ENCODE measurements around the gene RALY. TPM values are rescaled to one million over a fixed set of nuclear protein-coding genes. Genes with fewer than 3 reads are reported as not detected.

Gene RALY
- total and polyA plus RNA-seq, 10 of the 15 experiments (the other 5 are each of a cell fraction or from before 2014, with no cell fraction given) = 1.2 to 246 (median 137) TPM

DNA sequence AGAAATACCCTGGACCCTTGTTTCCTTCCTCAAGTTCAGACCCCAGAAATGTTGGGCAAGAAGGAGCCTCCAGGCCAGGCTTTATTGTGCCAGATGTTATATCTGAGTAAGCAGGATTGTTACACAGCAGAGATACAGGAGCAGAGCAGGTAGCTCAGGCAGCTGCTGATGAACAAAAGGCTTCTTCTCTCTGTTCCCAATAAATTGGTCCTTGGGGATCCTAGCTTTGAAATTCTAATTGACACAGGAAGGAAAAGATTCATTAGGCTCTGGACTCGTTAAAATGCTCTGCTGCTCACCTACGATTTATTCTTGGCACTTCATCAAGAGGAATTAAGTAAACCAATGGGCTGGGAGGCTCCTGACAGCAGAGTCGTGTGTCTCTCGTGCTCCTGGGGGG is 54.2 kb downstream of the RALY start:
- no peaks in the 10 kb centered on the region for H3K27me3 ChIP-seq (replicated peaks in 1 of 2; ENCODE audit: control insufficient read depth in 2 of 2, insufficient read depth in 2 of 2, low read length in 1 of 2)
- in situ Hi-C loops (cut with MboI) (no loop called here), intact Hi-C loops (cut with micrococcal nuclease; ENCODE audit: unreplicated experiment) (no loop called here)
- BruUV-seq (replicated peaks) = no TSS peak
- H3K27ac ChIP-seq (ENCODE audit: control insufficient read depth, insufficient read depth) = no peak overlapping the region
- ChIA-PET SMC1A (ENCODE audit: uncharacterized antibody, unreplicated experiment) (no interaction called here), RAD21 (ENCODE audit: unreplicated experiment) (no interaction called here), POLR2A (no interaction called here), CTCF (interaction anchor here (1.1 kb wide), 1 partner anchor 185 kb away, joined by 3 read pairs; no protein-coding TSS in a partner anchor)
- TF ChIP-seq NFYA (IDR thresholded peaks at IDR 0.05; ENCODE audit: borderline replicate concordance, low read depth, low read length) = no peak
- TF ChIP-seq ZZZ3 (IDR thresholded peaks at IDR 0.05; ENCODE audit: control insufficient read depth, insufficient read length, low read depth) = no peak
- no peak for TF ChIP-seq BACH1 (IDR thresholded peaks at IDR 0.05; ENCODE audit: borderline replicate concordance)
- no peak for TF ChIP-seq GABPA (IDR thresholded peaks at IDR 0.05; ENCODE audit: low read depth)
- TF ChIP-seq LARP7 (IDR thresholded peaks at IDR 0.05) = no peak
- TF ChIP-seq NFXL1 (IDR thresholded peaks at IDR 0.05; ENCODE audit: borderline replicate concordance) = no peak
- TF ChIP-seq, protein P1, sequence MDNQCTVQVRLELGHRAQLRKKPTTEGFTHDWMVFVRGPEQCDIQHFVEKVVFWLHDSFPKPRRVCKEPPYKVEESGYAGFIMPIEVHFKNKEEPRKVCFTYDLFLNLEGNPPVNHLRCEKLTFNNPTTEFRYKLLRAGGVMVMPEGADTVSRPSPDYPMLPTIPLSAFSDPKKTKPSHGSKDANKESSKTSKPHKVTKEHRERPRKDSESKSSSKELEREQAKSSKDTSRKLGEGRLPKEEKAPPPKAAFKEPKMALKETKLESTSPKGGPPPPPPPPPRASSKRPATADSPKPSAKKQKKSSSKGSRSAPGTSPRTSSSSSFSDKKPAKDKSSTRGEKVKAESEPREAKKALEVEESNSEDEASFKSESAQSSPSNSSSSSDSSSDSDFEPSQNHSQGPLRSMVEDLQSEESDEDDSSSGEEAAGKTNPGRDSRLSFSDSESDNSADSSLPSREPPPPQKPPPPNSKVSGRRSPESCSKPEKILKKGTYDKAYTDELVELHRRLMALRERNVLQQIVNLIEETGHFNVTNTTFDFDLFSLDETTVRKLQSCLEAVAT (IDR thresholded peaks at IDR 0.05) = no peak
- TF ChIP-seq PML (IDR thresholded peaks at IDR 0.05; ENCODE audit: low read length) = no peak
- TF ChIP-seq STAT1 (conservative IDR thresholded peaks at IDR 0.05) = no peak
- no peak for TF ChIP-seq EGR1 (IDR thresholded peaks at IDR 0.05; ENCODE audit: borderline replicate concordance in 1 of 2, low read depth in 2 of 2, low read length in 2 of 2)
- no peak for TF ChIP-seq RELA (IDR thresholded peaks at IDR 0.05; ENCODE audit: borderline replicate concordance, partially characterized antibody)
- no peak for TF ChIP-seq BMI1 (IDR thresholded peaks at IDR 0.05; ENCODE audit: borderline replicate concordance)
- no peak for TF ChIP-seq TARDBP (IDR thresholded peaks at IDR 0.05; ENCODE audit: borderline replicate concordance)
- TF ChIP-seq ASH2L (IDR thresholded peaks at IDR 0.05; ENCODE audit: borderline replicate concordance, low read depth) = no peak
- no peak for TF ChIP-seq POU2F2 (IDR thresholded peaks at IDR 0.05; ENCODE audit: borderline replicate concordance, low read depth, low read length)
- no peak for TF ChIP-seq YY1 (IDR thresholded peaks at IDR 0.05; ENCODE audit: low read depth, low read length)
- TF ChIP-seq MTA2 (IDR thresholded peaks at IDR 0.05; ENCODE audit: low read depth) = no peak
- TF ChIP-seq SPI1 (IDR thresholded peaks at IDR 0.05; ENCODE audit: borderline replicate concordance, insufficient read depth, low read depth, low read length) = no peak
- H3K9me3 ChIP-seq (replicated peaks; ENCODE audit: control insufficient read depth, insufficient read depth, low read length) = no peaks in the 10 kb centered on the region
- peaks cover 49% of the 10 kb centered on the region for H3K79me2 ChIP-seq (ENCODE audit: control insufficient read depth, insufficient read depth, low read length)
- no peaks in the 10 kb centered on the region for H3K4me1 ChIP-seq (ENCODE audit: control insufficient read depth, insufficient read depth, low read length)
- ATAC-seq (no peak), FAIRE-seq (no peak), DNase-seq (ENCODE audit: low read depth, low spot score) (no peak)
- no peak overlapping the region for H3K4me2 ChIP-seq (ENCODE audit: control insufficient read depth, insufficient read depth)
- no peak overlapping the region for H2AFZ ChIP-seq (ENCODE audit: control insufficient read depth, low read depth, low read length)
- peaks cover 4 to 11% of the 10 kb centered on the region in 2 experiments; a peak in 3 of 4 replicates for H3K36me3 ChIP-seq (ENCODE audit: control insufficient read depth in 2 of 2, insufficient read depth in 2 of 2, low read length in 1 of 2)
- H4K20me1 ChIP-seq (ENCODE audit: control insufficient read depth, insufficient read depth) = peaks cover 7% of the 10 kb centered on the region
- 94% methylated on average over 4 of the region's 4 CpGs for WGBS (ENCODE audit: insufficient coverage, insufficient replicate concordance, low lambda C conversion rate, missing lambda C conversion rate)
- H3K9ac ChIP-seq (ENCODE audit: control insufficient read depth, insufficient read depth, low read length) = no peak overlapping the region
- no peak overlapping the region for H3K4me3 ChIP-seq

Measured in GM12878 (cell line).